ENCODE data around the gene NDUFV1.
"Not testable (repeated sequence)": the region's sequence is repeated elsewhere in the genome, so short reads cannot be mapped to it uniquely, and the experiment has no call there.

Gene NDUFV1

DNA sequence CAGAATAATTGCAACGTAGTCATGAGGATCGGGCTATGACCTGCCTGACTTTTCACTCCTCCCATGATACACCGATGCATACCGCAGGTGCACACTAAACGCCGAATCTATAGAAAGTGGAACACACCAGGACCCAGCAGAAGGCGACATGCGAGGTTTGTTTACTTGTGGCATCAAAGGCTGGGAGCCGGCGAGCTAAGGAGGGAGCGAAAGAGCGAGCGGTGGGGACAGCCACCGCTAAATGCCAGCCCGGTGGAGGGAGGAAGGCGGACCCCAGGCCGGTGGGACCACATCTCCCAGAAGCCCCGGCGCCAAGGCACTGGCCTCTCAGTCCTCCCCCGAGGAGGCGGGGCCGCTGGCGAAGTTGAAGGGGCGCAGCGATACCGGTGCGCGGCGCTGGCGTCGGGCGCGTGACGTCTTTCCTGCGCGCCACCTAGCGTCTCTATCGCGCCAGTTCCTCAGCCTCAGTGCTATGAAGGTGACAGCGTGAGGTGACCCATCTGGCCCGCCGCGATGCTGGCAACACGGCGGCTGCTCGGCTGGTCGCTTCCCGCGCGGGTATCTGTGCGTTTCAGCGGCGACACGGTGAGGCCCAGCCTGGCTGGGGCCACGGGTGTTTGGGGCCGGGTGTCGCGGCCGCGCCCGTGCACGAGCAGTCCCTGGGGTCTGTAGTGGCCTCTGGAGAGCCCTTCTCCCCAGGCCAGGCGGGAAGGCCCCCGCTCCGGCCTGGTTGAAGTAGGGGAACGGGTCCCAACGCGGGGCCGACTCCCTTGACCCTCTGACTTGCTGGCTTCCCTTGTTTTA is at the start of gene NDUFV1:
TSS of gene NDUFV1 (plus strand) at position 445 of the 804 bp plus-strand sequence. CDS start at position 514, 69 bp downstream.
- DNase-seq, result peak; percentile 93

DNA sequence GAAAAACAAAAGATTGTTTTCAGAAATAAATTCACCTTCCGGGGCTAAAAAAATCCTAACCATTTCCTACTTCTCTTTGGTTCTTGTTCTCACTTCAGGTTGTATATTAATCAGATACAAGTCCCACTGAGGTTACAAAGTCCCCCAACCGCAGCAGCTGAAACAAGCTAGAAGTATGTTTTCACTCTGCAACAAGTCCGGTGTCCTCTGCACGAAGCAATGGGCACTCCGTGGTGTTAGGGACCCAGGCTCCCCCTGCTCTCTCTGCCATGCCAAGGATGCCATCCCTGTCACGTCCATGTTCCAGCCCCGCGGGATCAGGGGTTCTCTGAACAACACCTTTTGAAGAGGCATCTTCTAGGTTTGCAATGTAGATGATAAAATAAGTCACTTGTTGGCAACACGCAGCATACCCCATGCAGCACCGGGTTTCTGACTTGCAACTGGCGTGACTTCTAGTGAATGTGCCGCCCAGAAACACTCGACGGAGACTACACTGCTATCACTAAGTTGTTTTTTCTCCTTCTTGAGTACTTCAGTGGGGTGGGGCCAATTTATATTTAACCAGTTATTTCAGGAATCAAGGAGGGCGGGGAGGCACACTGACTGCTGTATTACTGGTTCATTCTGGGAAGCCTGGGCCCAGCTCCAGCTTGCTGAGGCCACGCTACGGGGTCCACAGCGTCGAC is 48.5 kb upstream of the NDUFV1 start:
- DNase-seq, result no peak

DNA sequence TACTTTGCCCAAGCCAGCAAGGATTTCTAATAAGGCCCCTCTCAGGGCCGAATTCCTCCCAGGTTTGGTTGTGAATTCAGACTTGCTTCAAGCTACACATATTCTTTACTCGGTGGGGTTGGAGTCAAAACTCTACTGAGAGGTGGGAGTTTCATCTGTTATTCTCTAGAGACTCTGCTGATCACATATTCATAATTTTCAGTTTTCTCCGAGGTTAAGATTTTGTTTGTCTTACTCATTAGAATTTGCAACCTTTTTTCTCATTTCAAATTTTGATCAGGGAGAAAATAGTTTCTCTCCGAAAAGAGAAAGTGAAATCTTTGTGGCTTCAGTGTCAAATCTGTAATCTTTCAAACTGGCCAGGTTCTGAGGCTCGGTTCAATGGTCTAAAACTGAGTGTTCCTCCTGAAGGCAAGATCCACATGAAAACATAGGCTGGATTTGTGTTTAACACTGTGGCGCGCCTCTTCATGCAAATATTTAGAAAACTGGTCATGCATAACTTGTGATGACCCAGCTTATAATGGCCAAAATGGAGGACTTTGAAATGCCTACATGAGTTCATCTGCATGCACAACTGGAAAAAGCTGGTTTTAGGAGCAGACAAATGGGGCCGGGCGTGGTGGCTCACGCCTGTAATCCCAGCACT is 44.6 kb upstream of the NDUFV1 start:
- no peak for DNase-seq

DNA sequence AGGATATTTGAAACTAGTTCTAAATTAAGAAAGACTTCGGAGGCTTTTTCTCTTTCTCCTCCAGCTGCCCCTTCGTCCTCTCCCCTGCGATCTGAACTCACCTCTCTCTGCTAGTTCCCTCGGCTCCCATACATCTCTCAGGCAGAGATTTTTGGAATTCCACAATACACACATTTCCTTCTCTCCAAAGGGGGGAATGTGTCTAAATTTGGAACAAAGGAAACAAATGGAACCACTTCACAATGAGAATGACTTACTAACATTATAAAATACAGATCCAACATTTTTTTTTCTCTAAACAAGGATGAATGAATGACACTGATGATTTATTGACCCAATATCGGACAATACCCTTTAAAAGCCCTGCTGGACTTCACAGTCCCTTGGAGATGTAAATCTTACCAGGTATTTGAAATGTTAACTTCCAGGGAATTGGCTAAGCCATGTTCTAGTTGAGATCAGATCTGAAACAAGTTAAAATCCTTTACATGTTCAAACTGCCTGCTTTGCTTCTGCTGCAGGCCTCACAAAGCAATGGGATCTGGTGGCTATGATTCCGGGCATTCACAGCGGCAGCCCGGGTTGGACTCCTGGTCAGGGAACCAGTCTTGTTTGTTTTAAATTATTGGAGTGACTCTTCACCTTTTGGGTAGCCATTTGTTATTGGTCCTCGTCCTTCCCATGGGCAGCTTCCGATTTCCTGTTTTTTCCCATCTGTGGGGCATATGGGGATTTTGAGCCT is 43.6 kb upstream of the NDUFV1 start:
- no peak for DNase-seq

DNA sequence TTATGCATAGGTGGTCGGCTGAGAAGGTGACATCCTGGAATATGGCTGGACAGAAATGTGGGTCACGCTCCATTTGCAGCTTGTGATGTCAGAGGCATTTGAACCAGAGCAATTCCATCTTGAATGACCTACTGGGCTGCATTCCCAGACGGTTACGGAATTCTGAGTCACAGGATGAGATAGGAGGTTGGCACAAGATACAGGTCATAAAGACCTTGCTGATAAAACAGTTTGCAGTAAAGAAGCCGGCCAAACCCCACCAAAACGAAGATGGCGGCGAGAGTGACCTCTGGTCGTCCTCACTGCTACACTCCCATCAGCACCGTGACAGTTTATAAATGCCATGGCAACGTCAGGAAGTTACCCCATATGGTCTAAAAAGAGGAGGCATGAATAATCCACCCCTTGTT is 43.0 kb upstream of the NDUFV1 start:
- not testable (repeated sequence) for DNase-seq

DNA sequence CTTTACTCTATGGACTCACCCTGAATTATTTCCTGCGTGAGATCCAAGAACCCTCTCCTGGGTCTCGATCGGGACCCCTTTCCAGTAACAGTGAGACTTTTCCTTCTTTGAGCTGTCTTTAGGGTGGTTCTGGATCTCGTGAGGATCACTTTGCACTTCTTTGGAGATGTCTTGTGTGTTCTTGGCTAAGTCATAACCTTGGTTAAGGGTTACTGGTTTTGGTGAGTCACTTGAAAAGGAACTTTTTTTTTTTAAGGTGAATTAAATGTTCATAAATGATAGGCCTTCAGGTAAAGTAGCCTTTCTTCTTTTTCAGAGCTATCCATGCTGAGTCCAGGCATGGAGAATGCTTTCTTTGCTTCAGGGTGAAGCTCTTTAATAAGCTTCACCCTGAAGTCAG is 42.5 kb upstream of the NDUFV1 start:
- DNase-seq, result no peak

DNA sequence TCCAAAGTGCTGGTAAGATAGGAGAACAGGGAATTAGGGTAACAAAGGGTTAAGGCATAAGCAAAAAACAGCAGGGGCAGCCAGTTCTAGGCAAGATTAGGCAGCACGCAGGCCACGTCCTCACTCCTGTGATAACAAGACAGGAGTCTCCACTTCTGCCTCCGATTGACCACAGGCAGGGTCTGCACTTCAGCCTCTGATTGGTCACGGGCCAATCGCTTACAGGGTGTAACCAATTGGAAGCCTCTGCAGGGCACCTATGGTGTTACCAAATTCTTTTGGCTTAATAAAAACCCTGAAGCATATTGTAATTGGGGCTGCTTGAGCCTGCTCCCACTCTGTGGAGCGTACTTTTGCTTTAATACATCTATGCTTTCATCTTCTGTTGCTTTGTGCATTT is 35.3 kb upstream of the NDUFV1 start:
- DNase-seq, result no peak

DNA sequence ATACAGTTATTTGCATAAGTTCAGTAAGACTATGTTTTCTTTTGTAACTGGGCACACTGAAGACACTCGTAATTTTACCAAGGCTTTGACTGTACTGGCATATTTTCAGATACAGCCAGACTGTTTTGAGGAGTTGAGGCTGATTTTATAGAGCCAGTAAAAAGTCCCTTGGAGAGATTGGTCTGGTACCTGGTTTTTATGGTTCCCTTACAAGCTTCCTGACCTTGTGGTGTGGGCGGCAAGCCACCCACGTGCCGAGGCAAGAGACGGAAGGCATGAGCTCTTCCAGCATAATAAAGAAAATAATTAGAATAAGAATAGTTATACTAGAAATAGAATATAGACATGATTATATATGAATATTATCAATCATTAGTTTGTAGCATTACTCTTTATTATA is 34.4 kb upstream of the NDUFV1 start:
- no peak for DNase-seq

DNA sequence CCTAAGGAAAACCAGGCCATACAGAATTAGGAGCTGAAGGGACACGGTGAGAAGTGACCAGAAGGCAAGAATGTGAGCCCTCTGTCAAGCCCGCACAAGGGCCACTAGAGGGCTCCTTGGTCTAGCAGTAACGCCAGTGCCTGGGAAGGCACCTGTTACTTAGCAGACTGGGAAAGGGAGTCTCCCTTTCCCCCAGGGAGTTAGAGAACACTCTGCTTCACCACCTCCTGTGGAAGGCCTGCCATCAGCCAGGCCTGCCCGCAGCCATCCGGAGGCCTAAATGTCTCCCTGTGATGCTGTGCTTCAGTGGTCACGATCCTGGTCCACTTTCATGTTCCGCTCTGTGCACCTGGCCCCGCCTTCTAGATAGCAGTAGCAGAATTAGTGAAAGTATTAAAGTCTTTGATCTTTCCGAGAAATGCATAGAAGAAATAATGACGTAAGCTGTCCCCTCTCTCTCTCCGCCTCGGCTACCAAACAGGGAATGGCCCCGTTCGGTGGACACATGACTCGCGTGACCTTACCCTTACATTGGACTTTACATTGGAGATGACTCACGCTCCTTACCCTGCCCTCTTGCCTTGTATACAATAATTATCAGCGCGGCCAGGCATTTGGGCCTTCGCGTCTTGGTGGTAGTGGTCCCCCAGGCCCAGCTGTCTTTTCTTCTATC is 33.9 kb upstream of the NDUFV1 start:
- DNase-seq, result peak; percentile 37 to 65

DNA sequence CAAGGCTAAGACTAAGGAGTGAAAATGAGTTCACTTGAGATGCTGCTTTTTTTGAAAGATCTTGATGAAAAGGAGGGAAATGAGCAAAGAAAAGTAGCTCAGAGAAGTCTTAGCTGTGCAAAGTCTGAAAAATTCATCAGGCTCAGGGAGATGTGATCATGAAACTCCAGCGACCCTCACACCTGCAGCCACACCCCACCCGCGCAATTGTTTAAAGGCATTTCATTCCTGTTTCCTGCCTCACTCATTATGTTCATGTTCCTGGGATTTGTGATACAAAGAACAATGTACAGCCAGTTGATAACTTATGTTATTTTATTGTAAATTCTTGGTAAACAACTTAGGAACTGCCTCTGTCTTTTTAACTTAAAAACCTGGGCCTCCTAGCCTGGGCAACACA is 31.8 kb upstream of the NDUFV1 start:
- DNase-seq, result no peak

DNA sequence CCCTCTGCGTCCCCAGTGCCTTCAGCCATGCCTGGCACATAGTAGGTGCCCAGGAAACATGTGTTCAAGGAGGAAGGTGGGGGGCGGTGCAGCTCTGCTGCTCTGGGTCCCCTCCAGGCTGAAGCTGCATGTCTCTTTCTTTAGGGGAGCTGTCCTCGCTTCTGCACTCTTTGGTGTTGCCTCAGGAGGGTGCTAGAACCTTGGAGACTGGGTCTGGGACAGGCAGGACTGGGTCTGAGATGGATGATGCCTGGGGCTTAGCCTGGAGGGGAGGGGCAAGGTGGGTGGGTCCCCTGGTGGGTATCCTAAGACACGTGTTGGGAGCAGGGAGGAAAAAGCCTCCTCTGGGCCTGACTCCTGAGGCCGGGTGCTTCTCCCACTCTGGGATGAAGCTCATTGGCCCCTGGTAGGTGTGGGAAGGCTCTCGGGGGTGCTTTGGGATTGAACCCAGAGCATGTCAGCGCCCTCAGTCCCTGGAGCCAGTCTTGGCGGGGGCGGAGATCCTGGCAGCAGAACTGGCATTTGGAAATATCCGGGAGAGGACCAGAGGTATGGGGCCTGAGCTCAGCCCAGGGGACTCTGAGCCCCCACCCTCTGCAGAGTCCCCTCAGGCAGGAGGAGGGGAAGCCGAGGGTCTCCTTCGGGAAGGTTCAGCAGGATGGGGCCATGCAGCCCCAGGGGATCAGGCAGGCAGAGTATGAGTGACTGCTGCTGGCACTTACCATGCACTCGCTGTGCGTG is 29.8 kb upstream of the NDUFV1 start:
- peak; percentile 3 to 6 for DNase-seq

DNA sequence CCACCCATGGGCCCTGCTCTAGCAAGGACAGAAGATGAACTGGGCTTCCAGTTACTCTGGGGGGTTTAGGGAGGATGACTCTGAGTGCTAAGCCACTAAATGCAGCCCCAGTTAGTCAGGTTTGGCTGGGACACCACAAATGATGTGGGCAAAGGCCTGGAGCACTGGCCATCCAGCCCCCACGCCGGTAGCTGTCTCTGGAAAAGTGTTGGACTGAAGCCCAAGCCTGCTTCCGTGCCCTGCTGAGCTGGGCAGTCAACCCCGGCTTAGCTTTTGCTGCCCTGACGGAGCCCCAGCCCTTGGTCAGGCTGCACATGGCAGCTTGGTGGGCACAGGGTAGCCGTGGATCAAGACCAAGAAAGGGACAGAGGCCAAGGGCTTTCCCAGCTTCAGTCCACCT is 28.8 kb upstream of the NDUFV1 start:
- no peak for DNase-seq

DNA sequence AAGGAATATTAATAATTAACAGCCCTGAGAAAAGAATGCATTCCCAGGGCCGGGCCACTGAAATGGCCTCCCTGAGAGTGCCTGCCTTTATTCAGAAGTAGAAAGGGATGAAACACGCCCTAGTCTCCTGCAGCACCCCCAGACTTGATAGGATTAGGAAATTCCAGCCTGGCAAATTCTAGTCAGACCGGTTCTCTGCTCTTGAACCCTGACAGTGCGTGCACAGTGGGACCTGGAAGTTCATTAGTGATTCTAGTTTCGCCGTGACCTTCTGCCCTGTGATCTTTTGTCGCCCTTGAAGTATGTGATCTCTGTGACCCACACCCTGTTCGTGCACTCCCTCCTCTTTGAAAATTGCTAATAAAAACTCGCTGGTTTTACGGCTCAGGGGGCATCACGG is 25.3 kb upstream of the NDUFV1 start:
- no peak for DNase-seq

DNA sequence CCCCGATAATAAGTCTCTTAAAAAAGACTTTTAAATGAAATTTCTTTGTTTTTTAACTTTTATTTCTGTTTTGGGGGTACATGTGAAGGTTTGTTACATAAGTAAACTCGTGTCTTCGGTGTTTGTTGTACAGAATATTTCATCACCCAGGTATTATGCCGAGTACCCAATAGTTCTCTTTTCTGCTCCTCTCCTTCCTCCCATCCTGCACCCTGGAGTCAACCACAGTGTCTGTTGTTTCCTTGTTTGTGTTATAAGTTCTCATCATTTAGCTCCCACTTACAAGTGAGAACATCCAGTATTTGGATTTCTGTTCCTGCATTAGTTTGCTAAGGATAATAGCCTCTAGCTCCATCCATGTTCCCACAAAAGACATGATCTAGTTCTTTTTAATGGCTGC is 24.7 kb upstream of the NDUFV1 start:
- DNase-seq, result no peak

DNA sequence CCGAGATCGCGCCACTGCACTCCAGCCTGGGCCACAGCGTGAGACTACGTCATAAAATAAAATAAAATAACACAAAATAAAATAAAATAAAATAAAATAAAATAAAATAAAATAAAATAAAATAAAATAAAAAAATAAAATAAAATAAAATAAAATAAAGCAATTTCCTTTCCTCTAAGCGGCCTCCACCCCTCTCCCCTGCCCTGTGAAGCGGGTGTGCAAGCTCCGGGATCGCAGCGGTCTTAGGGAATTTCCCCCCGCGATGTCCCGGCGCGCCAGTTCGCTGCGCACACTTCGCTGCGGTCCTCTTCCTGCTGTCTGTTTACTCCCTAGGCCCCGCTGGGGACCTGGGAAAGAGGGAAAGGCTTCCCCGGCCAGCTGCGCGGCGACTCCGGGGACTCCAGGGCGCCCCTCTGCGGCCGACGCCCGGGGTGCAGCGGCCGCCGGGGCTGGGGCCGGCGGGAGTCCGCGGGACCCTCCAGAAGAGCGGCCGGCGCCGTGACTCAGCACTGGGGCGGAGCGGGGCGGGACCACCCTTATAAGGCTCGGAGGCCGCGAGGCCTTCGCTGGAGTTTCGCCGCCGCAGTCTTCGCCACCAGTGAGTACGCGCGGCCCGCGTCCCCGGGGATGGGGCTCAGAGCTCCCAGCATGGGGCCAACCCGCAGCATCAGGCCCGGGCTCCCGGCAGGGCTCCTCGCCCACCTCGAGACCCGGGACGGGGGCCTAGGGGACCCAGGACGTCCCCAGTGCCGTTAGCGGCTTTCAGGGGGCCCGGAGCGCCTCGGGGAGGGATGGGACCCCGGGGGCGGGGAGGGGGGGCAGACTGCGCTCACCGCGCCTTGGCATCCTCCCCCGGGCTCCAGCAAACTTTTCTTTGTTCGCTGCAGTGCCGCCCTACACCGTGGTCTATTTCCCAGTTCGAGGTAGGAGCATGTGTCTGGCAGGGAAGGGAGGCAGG is 23.2 kb upstream of the NDUFV1 start, which contains the start of gene GSTP1:
TSS of gene GSTP1 (plus strand) at position 566 of the 958 bp plus-strand sequence. CDS start at position 598, 32 bp downstream.
- peak; percentile 79 to 86 for DNase-seq

DNA sequence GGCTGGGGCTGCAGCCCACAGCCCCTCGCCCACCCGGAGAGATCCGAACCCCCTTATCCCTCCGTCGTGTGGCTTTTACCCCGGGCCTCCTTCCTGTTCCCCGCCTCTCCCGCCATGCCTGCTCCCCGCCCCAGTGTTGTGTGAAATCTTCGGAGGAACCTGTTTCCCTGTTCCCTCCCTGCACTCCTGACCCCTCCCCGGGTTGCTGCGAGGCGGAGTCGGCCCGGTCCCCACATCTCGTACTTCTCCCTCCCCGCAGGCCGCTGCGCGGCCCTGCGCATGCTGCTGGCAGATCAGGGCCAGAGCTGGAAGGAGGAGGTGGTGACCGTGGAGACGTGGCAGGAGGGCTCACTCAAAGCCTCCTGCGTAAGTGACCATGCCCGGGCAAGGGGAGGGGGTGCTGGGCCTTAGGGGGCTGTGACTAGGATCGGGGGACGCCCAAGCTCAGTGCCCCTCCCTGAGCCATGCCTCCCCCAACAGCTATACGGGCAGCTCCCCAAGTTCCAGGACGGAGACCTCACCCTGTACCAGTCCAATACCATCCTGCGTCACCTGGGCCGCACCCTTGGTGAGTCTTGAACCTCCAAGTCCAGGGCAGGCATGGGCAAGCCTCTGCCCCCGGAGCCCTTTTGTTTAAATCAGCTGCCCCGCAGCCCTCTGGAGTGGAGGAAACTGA is 22.4 kb upstream of the NDUFV1 start:
- peak; percentile 56 to 69 for DNase-seq

DNA sequence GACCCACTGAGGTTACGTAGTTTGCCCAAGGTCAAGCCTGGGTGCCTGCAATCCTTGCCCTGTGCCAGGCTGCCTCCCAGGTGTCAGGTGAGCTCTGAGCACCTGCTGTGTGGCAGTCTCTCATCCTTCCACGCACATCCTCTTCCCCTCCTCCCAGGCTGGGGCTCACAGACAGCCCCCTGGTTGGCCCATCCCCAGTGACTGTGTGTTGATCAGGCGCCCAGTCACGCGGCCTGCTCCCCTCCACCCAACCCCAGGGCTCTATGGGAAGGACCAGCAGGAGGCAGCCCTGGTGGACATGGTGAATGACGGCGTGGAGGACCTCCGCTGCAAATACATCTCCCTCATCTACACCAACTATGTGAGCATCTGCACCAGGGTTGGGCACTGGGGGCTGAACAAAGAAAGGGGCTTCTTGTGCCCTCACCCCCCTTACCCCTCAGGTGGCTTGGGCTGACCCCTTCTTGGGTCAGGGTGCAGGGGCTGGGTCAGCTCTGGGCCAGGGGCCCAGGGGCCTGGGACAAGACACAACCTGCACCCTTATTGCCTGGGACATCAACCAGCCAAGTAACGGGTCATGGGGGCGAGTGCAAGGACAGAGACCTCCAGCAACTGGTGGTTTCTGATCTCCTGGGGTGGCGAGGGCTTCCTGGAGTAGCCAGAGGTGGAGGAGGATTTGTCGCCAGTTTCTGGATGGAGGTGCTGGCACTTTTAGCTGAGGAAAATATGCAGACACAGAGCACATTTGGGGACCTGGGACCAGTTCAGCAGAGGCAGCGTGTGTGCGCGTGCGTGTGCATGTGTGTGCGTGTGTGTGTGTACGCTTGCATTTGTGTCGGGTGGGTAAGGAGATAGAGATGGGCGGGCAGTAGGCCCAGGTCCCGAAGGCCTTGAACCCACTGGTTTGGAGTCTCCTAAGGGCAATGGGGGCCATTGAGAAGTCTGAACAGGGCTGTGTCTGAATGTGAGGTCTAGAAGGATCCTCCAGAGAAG is 21.6 kb upstream of the NDUFV1 start:
- no peak for DNase-seq

DNA sequence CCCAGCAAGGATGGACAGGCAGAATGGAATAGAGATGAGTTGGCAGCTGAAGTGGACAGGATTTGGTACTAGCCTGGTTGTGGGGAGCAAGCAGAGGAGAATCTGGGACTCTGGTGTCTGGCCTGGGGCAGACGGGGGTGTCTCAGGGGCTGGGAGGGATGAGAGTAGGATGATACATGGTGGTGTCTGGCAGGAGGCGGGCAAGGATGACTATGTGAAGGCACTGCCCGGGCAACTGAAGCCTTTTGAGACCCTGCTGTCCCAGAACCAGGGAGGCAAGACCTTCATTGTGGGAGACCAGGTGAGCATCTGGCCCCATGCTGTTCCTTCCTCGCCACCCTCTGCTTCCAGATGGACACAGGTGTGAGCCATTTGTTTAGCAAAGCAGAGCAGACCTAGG is 20.8 kb upstream of the NDUFV1 start:
- no peak for DNase-seq

Measured in Kasumi-1 (cell line).